ENCODE results near the gene TP53AIP1. TPM values are rescaled to one million over a fixed set of nuclear protein-coding genes. Genes with fewer than 3 reads are reported as not detected.

Gene TP53AIP1
- total RNA-seq, 1 donor: 0.27 TPM

DNA sequence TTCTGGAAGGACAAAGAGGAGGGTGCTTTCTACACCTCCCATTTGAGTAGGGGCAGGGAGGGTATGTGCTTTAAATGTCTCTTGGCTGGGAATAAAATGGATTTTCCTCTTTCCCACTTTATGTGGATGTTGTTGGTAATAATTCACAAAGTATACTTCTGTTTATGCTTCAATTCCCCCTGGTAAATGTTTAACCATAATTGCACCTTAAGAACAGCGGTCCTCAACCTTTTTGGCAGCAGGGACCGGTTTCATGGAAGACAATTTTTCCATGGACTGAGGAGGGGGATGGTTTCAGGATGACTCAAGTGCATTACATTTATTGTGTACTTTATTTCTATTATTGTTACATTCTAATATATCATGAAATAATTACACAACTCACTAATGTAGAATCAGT is 4.0 kb upstream of the TP53AIP1 start:
- DNase-seq (ENCODE audit: low read depth in 2 of 3, low spot score in 2 of 3): no peak

DNA sequence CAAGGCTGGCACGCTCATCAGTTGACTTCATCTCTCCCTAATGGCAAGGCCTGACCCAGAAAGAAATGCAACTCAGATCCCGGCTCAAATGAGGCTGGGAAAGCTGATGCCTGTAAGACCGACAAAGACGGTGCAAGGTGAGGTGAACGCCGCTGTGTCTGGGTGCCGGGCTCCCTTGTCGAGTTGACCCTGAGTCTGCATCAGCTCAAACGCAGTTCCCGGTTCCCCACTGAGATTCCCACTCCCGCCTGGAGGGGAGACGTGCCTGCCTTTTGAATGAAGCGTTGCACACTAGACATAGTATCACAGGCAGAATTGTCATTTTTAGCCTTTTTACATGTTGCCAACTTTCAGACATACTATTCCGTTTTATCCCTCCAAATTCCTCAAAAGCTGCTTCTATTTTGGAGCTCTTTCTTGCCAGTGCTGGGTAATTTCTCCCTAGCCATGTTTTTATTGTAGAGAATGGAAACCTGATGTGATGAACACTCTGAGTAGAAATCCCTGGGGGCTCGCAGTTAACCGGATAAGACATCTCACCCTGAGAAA is 831 bp upstream of the TP53AIP1 start:
- no peak for DNase-seq (ENCODE audit: low read depth in 2 of 3, low spot score in 2 of 3)

DNA sequence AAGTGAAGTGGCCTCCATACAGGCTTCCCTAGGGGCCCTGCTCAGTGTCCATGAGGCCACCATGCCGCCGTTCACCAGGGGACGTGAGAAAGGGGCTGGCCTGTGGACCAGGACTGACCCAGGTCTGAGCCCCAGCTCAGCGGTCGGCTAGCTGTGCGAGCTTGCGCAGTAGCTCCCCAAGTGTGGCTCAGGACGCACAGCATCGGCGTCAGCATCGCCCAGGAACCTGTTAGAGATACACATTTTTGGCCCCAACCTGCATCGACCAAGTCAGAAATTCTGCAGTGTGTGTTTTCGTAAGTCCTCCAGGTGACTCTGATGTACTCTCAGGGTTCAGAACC is 429 bp downstream of the TP53AIP1 start:
- no peak for DNase-seq (ENCODE audit: low read depth in 2 of 3, low spot score in 2 of 3)

DNA sequence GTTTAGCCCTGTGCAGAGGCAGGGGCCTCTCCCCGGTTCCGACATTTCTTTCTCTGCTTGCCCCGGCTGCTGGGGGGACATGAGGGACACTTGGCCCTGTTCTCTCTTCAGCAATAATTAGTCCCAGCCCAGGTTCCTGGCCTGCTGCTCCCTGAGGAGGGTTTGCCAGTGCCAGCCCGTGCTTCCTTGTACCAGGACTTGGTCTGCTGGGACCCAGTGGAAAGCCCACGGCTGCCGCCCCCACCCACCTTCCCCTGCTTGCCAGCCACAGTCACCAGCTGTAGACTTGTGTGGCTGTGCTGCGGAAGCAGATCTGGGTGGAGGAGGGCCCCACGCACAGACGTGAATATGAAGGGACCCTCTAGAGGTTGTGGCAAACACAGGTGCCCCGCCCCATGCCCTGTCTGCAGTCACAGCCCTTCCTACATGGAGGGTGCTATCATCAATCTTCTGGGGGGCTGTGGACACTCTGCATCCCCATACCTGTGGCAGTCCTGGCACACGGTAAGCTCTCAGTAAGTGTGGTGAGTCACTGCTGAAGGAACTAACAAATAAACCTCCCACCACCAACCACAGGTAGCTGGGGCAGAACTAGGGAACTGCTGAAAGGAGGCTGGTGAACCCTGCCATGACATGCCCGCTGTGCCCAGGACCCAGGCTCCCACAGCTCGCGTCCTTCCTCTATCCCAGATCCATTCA is 949 bp downstream of the TP53AIP1 start:
- no peak for DNase-seq (ENCODE audit: low read depth in 2 of 3, low spot score in 2 of 3)

DNA sequence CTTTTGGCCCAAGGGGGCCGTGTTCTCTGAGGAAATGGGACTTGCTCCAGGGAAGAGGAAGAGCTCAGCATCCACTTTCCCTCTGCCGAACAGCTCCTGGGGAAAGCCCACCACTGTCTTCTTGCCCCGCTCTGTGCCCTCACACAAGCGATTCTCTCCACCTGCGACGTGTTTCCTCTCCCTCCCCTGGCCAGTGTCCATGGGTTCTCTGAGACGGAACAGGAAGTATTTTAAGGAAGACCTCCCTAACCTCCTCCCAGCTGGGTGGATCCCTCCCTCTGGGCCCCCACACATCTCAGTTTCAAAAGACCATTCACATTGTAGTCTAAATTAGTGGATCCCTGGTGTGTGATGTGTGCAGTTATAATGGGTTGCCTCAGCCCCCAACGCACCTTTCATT is 1.6 kb downstream of the TP53AIP1 start:
- DNase-seq (ENCODE audit: low read depth in 2 of 3, low spot score in 2 of 3): no peak

DNA sequence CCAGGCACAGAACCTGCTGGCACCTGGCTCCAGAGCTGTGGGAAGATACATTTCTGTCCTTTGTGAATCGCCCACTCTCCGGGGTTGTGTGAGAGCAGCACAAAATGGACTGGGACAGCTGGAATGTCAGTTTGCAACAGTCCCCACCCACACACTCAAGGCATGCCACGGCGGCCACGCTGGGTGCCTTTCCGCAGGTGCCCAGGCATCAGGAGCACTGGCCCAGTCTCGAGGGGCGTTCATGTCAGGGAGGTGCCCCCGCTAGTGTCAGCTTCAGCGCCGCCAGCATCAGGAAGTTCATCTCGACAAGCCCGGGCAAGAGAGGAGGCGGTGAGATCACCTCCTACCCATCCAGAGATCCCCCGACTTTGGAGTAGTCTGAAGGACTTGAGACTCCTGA is 2.1 kb downstream of the TP53AIP1 start:
- DNase-seq (ENCODE audit: low read depth in 2 of 3, low spot score in 2 of 3): no peak

DNA sequence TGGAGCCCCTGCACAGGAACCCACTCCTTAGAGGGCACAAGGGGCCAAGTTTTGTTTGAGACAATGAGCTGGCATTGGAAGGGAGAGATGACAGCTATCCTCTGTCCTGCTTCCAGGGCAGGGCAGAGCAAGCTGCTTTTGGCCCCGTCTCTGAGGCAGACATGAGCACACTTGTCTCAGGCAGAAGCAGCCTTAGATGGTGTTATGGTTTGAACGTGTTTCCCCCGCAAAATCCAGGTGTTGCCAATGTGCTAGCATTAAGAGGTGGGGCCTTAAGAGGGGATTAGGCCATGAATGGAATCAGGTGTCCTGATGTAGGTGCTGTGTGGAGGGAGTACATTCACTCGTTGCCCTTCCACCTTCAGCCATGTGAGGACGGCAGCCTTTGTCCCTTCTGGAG is 2.5 kb downstream of the TP53AIP1 start:
- DNase-seq (ENCODE audit: low read depth in 2 of 3, low spot score in 2 of 3): no peak

DNA sequence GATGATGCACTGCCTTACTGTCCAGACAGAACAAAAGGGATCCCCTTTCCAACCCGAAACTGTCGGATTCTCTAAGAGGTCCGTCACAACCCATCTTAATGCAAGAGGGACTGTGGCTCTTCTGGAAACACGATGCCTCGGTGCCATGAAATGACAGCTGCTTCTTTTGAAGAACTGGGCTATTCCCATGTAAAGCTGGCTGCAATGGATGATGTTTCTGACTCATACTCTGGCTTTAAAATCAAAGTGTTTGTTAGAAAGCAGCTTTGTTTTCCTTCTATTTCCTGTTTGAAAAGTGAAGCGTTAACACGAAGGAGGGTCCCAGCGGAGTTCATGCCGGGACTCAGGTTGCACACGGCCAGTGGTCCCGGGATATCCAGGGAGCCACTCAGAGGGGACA is 3.1 kb downstream of the TP53AIP1 start:
- no peak for DNase-seq (ENCODE audit: low read depth in 2 of 3, low spot score in 2 of 3)

DNA sequence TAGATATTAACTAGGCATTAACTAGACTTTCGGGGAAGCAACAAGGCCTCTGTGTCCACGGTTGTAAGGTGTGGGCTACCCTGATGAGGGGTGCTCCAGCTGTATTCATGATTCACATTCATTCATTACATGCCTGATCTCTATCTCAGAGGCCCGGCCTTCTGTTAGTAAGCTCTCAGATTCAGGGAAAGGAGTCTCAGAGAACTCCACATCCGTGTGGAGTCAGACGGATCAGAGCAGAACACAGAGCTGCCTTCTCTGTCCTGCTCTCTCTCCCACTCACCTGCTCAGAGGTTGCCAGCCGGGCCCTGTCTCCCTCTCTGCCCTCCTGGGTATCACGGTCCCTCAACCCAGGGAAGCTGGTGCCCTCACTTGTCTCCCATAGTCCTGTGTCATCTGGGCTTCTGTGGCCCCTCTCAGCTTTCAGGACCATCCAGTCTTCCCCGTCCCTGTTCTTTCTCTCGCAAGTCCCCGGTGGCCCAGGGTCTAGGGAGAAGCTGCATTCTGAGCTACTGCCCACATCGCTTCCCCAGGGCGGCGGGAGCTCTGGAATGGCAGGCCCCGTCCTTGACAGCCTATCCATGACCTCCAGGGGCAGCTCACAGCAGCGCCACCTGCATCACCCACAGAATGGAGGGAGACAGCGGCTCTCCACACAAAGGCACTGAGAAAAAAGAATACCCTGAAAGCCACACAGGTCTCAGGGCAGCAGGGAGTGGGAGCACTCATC is 4.3 kb downstream of the TP53AIP1 start:
- no peak for DNase-seq (ENCODE audit: low read depth in 2 of 3, low spot score in 2 of 3)

DNA sequence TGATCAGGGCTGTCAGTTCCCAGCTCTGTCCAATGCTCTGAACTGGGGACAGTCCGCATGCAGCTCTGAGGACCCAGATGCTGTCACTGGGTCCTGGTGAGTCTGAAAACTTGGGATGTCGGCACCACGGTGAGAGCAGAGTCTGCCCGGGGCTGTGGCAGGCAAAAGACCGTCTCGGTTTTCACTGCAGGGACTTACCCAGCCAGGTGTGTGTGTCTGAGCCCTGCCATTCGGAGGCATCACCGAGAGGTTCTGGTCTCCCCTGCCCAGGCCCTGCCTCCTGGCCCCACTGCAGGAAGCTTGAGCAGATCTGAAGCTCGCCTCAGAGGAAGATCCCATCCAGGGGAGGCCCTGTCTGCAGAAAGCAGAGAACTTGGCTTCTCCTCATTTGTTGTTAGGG is 5.2 kb downstream of the TP53AIP1 start:
- no peak for DNase-seq (ENCODE audit: low read depth in 2 of 3, low spot score in 2 of 3)

DNA sequence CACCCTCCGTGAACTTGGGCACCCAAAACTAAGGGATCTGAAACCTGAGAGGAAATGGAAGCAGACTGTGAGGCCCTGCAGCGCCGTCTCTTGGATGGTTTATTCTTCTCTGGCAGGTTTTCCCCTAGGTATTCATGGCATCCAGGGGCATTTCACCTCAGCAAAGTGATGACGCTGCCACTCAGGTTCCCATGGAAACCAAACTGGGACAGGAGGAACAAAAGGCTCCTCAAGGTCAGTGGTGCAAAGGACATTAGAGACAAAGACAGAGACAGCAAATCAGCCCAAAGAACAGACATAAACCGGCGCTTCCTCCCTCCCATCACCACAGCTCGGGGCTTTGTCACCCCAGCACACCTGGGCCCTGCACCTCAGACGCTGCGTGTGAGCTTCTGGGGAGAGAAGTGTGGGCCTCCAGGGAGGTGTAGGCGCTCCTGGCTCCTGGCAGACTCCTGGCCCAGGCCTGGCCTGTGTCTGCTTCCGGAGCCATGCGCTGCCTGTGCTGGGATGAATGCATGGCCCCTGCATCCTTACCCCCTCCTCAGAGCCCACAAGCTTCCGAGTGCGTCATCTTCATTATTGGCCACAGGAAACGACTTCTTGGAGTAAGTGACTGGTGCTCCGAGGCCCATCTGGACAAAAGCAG is 5.9 kb downstream of the TP53AIP1 start:
- DNase-seq (ENCODE audit: low read depth in 2 of 3, low spot score in 2 of 3): no peak

DNA sequence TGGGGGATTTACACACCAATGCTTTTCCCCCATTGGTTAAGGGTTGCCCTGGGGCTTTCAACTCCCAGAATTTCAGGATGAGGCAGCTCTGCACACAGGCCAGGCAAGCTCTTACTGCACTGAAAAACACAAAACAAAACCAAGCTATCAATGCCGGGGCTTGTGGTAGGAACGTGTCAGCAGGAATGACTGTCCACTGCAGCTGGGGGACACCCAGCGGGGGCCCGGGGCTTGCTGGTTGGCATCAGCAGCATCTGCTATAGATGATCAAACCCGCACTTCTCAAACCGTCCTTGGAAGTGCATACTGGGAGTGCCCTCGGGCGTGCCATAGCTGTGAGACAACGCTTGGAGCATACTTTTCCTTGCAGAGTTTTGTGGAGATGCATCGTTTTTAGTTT is 7.7 kb downstream of the TP53AIP1 start:
- DNase-seq (ENCODE audit: low read depth in 2 of 3, low spot score in 2 of 3): no peak

DNA sequence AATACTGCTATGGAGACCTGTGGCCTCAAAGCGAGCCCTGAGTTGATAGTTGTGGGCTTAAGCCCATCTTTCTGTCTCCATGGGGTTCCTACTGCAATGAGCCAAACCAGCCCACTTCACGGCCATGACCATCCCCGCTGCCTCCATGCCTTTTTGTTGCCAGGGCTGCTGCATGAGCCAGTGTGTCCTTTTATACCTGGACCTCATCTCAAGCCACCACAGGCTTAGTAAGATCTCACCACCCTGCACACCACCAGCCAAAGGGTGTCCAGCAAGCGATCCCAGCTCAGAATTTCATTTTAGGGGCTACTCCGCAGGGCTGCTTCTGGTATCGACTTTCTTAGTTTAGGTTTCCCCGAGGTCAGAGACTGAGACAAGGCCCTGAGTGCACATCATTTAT is 8.3 kb downstream of the TP53AIP1 start:
- no peak for DNase-seq (ENCODE audit: low read depth in 2 of 3, low spot score in 2 of 3)

DNA sequence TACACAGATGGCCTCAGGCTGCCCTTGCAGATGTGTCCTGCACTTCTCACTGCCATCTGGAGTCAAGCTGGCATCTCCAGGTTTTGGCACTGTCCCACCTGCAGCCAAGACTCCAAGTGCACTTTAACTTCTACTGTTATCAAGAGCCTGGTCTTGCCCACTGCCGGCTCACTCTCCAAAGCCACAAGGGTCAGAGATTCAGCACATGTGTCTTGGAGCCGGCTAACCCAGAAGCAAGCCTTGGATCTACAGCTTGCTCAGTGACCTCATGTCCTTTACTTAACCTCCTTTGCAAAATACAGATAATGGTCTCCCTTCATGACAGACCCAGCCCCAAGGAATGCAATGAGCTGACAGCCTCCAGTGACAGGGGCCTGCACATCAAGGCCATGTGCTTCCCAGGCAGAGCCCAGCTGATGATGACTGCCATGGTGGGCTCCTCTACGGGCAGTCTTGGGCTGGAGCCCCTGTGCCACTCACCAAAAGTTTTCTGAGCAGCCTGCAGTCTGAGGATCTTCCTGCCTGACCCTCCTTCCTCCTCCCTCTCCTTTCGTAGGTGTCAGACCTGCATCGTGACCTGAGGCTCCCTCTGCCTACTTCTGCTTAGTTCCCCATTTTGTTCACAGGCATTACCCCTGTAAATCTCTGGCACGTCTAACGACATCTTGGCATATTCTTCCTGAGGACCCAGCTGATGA is 9.0 kb downstream of the TP53AIP1 start:
- no peak for DNase-seq (ENCODE audit: low read depth in 2 of 3, low spot score in 2 of 3)

DNA sequence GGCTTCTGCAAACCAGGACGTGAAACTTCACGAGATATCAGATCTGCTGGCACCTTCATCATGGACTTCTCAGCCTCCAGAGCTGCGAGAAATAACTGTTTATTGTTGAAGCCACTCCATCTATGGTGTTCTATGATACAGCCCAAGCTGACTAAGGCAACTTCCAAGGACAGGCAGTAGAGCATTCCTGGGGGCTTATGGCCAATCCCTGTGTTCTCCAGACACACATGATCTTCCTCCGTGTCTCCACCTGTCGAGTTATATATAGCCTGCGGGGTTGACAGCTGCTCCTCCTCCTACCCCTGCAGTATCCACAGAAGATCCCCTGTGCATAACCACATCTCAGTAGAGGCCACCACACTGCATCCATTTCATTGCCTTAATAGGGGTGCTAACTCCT is 11.0 kb downstream of the TP53AIP1 start:
- DNase-seq (ENCODE audit: low read depth in 2 of 3, low spot score in 2 of 3): no peak

DNA sequence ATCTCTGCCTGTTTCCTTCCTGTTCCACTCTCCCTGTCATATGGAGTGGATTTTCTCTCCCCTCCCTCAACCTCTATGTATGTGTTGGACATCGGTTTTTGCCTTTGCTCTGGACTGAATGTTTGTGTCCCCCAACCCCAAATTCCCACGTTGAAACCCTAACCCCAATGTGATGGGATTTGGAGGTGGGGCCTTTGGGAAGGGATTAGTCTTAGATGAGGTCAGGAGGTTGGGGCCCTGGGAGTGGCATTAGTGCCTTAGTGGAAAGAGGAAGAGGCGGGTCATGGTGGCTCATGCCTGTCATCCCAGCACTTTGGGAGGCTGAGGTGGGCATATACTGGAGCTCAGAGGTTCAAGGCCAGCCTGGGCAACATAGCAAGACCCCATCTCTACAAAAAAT is 11.6 kb downstream of the TP53AIP1 start:
- DNase-seq (ENCODE audit: low read depth in 2 of 3, low spot score in 2 of 3): no peak

DNA sequence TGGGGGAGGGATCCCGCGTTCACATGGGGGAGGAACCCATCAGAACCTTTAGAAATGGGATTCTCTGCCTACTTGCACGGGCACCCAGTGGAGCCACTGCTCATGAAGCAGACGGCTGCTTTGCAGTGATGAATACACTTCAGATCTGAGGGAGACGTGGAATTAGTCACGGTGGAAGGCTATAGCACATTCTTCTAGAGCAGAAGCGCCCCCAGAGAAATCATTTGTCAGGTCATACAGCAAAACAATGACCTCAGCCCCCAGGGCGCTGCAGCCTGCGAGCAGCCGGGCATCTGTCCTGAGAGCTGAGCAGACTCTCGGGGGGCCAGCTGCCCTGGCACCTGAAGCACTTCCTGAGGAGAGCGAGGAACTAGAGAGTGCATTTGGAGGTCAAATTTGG is 12.7 kb downstream of the TP53AIP1 start:
- DNase-seq (ENCODE audit: low read depth in 2 of 3, low spot score in 2 of 3): no peak

DNA sequence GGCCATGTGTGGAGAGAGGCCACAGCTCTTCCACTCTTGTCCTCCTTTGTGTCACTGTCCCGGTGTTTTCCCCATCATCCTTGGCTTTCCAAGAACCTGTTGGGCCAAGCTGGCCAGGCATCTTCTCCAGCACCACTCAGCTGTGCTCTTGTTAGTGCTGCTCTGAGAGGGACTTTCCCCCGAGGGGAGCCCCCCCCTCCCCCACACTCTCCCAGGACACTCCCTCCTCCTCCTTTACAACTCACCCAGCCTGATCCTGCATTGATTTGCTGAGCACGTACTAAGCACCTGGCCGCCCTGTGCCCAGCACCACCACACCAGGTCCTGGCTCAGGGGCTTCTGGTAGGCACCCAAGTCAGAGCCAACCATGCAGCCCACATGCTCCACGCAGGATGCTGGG is 13.2 kb downstream of the TP53AIP1 start:
- no peak for DNase-seq (ENCODE audit: low read depth in 2 of 3, low spot score in 2 of 3)

DNA sequence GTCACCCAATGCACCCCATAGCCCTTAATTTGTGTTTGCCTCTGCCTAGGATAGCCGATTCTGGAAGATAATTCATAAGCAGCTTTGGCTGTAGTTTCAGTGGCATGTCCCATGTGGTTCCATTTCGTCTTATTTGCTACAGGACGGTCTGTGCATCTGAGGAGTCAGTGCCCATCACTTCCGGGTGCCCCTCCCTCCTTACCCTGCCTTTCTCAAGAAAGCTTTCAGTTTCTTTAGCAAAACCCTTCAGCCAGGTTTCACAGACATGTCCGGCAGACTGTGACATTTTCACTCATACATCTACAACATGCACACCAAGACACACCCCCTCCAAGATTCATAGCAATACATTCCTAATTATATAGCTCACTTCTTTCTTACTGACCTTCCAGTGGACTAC is 14.3 kb downstream of the TP53AIP1 start:
- DNase-seq (ENCODE audit: low read depth in 2 of 3, low spot score in 2 of 3): peak in 1 of 3 donors; percentile 42

DNA sequence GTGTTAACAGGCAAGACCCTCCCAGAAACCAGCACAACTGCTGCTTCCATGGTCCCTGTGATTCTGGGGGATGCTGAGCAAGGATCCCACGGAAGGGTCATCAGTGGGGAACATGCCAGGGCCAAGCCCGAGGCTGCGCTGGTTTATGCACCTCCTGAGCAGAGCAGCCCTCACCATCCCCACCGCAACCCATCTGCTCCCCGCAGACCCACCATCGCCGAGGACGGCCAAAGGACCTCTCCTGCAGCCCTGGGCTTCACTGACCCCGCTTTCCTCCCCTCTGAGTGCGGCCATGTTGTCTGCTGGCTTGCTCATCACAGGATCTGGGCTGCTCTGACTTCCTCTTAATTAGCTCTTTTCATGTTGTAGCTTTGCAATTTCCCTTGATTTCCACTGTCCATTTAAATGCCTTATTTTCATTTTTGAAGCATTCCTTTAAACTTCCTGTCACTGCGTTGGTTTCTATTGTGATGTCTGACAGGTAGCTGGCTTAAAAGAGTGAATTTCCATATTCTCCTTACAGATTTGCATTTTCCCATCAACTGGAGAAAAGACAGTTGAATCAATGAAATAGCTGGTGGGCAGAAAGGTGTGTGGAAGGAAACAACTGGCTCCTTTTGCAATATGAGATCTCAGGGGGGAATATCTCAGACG is 14.9 kb downstream of the TP53AIP1 start:
- DNase-seq (ENCODE audit: low read depth in 2 of 3, low spot score in 2 of 3): no peak

DNA sequence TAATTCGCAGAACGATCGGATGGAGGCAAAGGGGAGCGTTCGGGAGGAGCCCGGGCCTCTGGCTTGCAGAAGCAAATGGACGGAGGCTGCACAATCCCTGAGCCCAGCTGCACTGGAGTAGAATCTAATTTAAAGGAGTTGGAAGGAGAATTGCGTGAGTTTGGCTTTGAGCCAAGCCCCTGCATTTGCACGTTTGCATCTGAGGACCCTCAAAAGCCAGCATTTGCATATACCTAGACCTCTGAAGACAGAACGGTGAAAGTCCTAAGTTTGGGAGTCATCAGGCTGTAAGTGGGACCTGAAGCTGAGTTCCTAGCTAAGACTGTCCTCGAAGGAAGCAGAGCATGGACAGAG is 15.6 kb downstream of the TP53AIP1 start:
- DNase-seq (ENCODE audit: low read depth in 2 of 3, low spot score in 2 of 3): no peak
